Muscle of leg (tissue), 11 donors: ENCODE results near the gene ZRANB1. TPM values are rescaled to one million over a fixed set of nuclear protein-coding genes. Genes with fewer than 3 reads are reported as not detected.

ENCODE experiments used
- DNase-seq: peaks from one replicate; pipeline ENCODE4 v3.0.0; 2013
- H3K27ac ChIP-seq: one replicate; pipeline ENCODE4 v1.5.1; 2013; ENCODE audit warnings: mild to moderate bottlenecking, low read length, control low read depth
- H3K27me3 ChIP-seq: one replicate; pipeline ENCODE4 v1.6.1; 2013; ENCODE audit warnings: low read length; ENCODE audit not compliant: control insufficient read depth, insufficient read depth
- H3K36me3 ChIP-seq: one replicate; pipeline ENCODE4 v1.6.1; 2013; ENCODE audit warnings: low read length; ENCODE audit not compliant: control insufficient read depth, insufficient read depth
- H3K4me1 ChIP-seq: one replicate; pipeline ENCODE4 v1.6.1; 2013; ENCODE audit warnings: low read length; ENCODE audit not compliant: control insufficient read depth, insufficient read depth
- H3K4me3 ChIP-seq: one replicate; pipeline ENCODE4 v1.5.1; 2013; ENCODE audit warnings: low read length, control low read depth
- H3K9me3 ChIP-seq: replicated peaks from 2 replicates; pipeline ENCODE4 v1.6.1; 2013; ENCODE audit warnings: low read depth, low read length; ENCODE audit not compliant: control insufficient read depth
- WGBS: methylation state at CpG from one replicate; pipeline ENCODE4 v1.1.5; 2013; ENCODE audit warnings: missing lambda C conversion rate; ENCODE audit not compliant: insufficient coverage; 5-methylcytosine and 5-hydroxymethylcytosine counted together
- polyA plus RNA-seq, 8 donors: library from polyadenylated mRNA; unstranded; fragments of 120-200 nt; gene quantifications; one replicate each; pipeline versions ENCODE4 v1.2.1 to v1.2.3, GENCODE V29; 2013; ENCODE audit warnings: inconsistent platforms in 1 of 8, low replicate concordance in 1 of 8; ENCODE audit not compliant: insufficient read length in 8 of 8, insufficient read depth in 1 of 8
- total RNA-seq: library from RNA; stranded (reverse); fragments of 120-200 nt; gene quantifications from one replicate; pipeline ENCODE4 v1.2.4, GENCODE V29; 2013

Gene ZRANB1
- total and polyA plus RNA-seq, 9 donors: 15.2 to 24.7 (median 18.7) TPM

DNA sequence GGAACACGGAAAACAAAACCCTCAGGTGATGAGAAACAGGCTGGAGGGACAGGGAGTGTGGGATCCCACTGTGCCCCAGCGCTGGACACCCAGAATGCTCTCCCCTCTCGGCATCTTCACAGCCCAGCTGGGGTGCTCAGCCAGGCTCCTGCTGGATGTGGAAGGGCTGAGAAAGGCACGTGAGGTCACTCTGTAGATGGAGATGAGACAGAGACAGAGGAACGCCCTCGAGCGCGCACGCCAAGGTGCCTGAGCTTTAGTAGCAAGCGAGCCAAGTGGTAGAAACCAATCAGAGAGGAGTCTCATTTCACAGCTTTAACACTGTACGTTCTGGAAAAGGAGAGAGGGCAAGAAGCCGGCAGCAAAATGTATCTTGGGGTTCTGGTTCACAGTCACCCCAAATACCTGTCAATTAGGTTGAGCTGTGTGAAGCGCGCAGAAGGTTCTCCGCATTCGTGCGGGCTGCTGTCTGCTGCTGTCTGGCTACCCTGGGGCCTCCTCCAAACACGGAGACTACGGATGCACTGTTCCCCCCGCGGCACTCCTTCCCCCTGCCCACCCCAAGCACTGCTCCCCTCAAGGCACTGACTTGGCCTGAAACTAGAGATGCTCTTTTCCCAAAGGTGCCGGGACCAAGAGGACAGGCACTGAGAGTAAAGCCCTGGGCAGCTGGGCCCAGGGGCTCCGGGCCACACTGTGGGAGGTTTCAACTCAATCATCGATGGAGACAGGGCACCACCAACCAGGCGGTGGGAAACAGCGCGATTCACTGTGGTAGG, 91.4 kb downstream of the ZRANB1 start:
- Histone ChIP-seq H3K36me3 (peaks cover 33% of the 10 kb centered on the region), H3K27ac (no peak overlapping the region), H3K4me1 (peaks cover 33% of the 10 kb centered on the region), H3K9me3 (no peaks in the 10 kb centered on the region), H3K4me3 (no peak overlapping the region), H3K27me3 (no peaks in the 10 kb centered on the region)
- DNase-seq: no peak
- 73% methylated on average over 18 of the region's 27 CpGs for WGBS

DNA sequence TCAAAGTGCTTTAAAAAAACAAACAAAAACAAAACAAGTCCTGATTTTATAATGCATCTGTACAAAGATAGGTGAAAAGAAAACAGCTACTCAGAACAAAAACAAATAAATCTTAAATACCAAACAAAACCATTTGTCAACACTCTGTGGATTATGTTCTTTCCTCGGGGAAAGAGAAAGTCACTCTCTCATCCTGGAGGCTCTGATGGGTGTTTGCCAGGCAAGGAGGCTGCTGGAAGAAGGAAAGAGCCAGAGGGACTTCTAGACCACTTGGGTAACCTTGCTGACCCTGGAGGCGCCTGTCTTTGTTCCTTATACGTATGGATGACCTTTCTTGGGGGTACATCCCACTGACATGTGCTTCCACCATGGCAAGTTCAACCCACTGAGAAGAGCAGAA, 92.8 kb downstream of the ZRANB1 start:
- Histone ChIP-seq H3K36me3 (peaks cover 31% of the 10 kb centered on the region), H3K27ac (no peak overlapping the region), H3K27me3 (no peaks in the 10 kb centered on the region), H3K9me3 (no peaks in the 10 kb centered on the region), H3K4me3 (no peak overlapping the region), H3K4me1 (peaks cover 35% of the 10 kb centered on the region)
- WGBS: no CpG with 5 or more reads among the region's 3 CpGs
- no peak for DNase-seq

DNA sequence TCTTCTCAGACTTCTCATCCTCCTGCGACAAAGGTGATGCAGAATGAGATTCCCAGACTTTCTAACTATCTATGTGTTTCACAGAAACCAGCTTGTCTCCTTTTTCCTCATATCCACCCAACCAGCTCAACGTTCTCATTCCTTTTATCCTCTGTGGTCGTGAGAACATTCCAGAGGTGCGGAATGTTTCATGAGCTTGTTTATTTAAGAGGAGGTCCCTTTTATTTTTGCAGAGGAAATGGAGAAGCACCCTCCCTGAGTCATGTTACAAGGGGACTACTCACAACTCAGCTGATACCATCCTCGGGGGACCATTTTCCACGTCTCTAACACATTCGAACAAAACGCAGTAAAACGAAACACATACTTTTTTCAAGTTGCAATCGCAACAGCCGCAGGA, 93.2 kb downstream of the ZRANB1 start:
- Histone ChIP-seq H3K4me3 (no peak overlapping the region), H3K27me3 (no peaks in the 10 kb centered on the region), H3K27ac (no peak overlapping the region)

DNA sequence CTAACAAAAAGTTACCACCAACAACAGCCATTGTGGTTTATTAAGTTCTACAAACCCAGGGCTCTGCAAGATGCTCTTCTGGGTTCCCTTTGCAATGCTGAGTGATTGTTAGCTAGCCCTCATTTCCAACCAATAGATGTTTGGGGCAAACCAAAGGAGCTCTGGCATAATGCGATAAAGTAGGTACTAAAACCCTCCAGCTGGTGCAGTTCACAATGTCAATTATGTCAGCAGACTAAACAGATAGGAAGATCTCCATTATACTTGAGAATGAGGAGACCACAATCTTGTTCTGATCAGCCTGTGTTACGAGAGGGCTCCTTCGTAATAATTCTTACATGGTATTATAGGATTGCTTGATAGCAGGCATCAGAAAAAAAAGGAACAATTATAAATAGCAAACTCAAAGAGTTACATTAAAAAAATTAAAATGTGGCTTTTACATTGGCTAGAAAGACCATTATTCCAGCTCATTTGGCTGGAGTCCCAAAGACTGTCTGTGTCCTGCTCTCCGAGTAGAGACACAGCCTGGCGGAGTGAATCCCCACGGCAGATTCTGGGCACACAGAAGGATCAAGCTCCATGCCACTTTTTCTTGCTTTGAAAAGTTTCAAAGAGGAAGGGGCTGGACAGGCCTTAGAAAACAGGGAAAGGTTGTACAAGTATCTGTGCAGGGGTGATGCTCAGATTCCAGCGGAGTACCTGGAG, 93.8 kb downstream of the ZRANB1 start:
- 69% methylated on average over 4 of the region's 7 CpGs for WGBS
- Histone ChIP-seq H3K4me1 (peaks cover 32% of the 10 kb centered on the region), H3K4me3 (no peak overlapping the region), H3K27me3 (no peaks in the 10 kb centered on the region), H3K9me3 (no peaks in the 10 kb centered on the region), H3K27ac (no peak overlapping the region), H3K36me3 (peaks cover 28% of the 10 kb centered on the region)
- DNase-seq: no peak

More for the DNA sequence above, 93.2 kb downstream of the ZRANB1 start:
- WGBS: 63% methylated on average over 5 of the region's 11 CpGs
- Histone ChIP-seq H3K4me1 (peaks cover 36% of the 10 kb centered on the region), H3K36me3 (peaks cover 31% of the 10 kb centered on the region), H3K9me3 (no peaks in the 10 kb centered on the region)
- no peak for DNase-seq

DNA sequence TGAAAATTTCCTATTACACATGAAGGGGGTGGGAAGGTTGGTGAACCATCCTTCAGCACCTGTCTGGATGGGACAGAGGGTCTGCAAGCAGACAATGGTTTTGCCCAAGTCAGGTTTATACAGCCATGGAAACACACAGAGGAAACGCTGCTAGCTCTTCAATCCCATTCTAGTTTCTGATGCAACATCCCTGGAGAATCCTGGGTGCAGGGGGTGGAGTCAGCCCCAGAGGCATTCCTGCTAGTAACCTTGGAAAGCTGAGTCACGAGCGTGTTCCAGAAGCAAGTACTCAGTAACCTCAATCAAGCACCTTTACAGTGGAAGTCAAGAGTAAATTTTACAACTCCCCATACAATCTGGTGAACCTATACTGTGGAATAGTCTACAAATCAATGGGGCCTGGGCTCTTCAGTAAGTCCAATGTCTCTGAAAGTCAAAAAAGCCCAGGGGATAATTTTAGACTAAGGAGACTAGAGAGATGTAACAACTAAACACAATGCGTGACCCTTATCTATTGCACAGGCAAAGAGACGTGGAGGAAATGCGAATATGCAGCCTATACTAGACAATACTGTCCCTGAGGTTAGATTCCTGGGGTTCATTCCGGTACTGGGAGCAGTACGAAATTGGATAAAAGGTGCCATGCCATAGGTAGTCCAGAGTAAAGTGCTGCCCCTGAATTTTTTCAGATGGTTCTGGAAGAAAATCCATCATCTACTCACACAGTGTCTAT, 95.4 kb downstream of the ZRANB1 start:
- Histone ChIP-seq H3K9me3 (no peaks in the 10 kb centered on the region), H3K36me3 (peaks cover 26% of the 10 kb centered on the region), H3K27me3 (no peaks in the 10 kb centered on the region), H3K4me3 (no peak overlapping the region), H3K27ac (no peak overlapping the region), H3K4me1 (peaks cover 34% of the 10 kb centered on the region)
- no peak for DNase-seq
- WGBS: 93% methylated on average over 3 of the region's 8 CpGs

Other genes with a start within 250 kb of the ZRANB1 start
- gene FAM53B, start 197.7 kb upstream of the ZRANB1 start, total RNA-seq: 31.2 TPM
- 10 to 100 TPM; 23.6 to 30.8 (median 26.5) TPM for gene FAM53B, start 197.7 kb upstream of the ZRANB1 start, polyA plus RNA-seq
- gene EEF1AKMT2, start 150.2 kb upstream of the ZRANB1 start, total RNA-seq: 29.6 TPM
- 10 to 100 TPM; 19.9 to 27.7 (median 24.0) TPM for gene EEF1AKMT2, start 150.2 kb upstream of the ZRANB1 start, polyA plus RNA-seq
- 13.4 TPM for gene ABRAXAS2, start 140.3 kb upstream of the ZRANB1 start, total RNA-seq
- 10 to 100 TPM; 14.5 to 18.6 (median 16.7) TPM for gene ABRAXAS2, start 140.3 kb upstream of the ZRANB1 start, polyA plus RNA-seq
- 36.8 TPM for gene CTBP2, start 218.4 kb downstream of the ZRANB1 start, total RNA-seq
- 10 to 100 TPM; 32.4 to 50.2 (median 41.0) TPM for gene CTBP2, start 218.4 kb downstream of the ZRANB1 start, polyA plus RNA-seq